ENCODE data around the gene LARGE1.

LARGE1 gene

DNA sequence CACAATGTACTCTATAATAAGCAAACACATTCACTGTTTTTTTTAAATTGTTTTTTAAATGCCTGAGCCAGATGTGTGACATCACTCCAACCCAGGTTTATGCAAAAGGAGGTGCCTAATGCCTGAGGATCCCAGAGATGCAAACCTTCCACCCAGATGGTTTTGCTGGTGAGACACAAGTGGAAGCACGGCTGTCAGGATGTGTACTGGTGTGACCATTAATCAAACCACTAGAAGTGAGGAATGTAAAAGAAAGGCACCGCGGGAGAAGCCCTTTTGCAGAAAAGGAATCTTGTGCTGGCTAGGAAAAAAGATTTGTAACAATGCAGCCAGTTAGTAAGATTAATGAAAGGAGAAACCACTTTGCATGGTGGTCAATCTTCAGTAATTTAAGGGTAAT lies 407.4 kb downstream of the LARGE1 start:
- DNase-seq: no peak
- in situ Hi-C loops (cut with HindIII; ENCODE audit: low pct_ligation_motif_present, low pct_unique_long_range_greater_than_20kb, low sequenced_read_pairs): no loop called here

GRCh38 chr22:33510429-33510904 lies 409.8 kb downstream of the LARGE1 start:
- in situ Hi-C loops (cut with HindIII; ENCODE audit: low pct_ligation_motif_present, low pct_unique_long_range_greater_than_20kb, low sequenced_read_pairs): no loop called here

DNA sequence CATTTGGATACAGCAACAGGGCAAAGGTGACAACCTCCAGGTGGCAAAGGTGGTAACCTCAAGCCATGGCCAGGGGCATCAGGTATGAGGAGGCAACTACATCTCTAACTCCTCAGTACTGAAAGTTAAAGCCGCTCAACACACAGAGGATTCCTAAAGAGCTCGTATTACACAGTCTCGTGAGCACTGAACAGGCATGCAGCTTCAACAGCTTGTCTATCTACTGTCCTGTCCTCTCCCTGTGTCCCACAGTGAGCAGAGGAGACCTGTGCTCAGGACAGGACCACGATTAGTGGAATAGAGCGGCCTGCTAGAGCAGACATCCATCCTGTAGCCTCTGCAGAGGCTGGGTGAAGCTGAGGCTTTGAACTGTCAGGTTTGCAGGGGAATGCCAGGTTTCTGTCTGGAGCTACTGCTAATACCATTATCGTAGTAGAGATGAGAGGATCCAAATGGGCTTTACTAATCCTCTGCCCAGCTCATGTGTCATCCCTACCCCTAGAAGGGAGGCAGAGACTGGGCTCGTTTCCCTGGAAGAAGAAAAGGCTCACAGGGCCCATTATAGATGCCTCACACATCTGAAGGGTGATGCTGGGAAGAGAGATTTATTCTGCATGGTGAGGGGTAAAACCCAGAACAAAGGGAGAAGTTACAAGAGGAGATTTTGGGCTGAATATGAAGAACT lies 415.2 kb downstream of the LARGE1 start:
- in situ Hi-C loops (cut with HindIII; ENCODE audit: low pct_ligation_motif_present, low pct_unique_long_range_greater_than_20kb, low sequenced_read_pairs): no loop called here
- DNase-seq: no peak

More at GRCh38 chr22:33510429-33510904, 409.8 kb downstream of the LARGE1 start:
- no peak for DNase-seq

DNA sequence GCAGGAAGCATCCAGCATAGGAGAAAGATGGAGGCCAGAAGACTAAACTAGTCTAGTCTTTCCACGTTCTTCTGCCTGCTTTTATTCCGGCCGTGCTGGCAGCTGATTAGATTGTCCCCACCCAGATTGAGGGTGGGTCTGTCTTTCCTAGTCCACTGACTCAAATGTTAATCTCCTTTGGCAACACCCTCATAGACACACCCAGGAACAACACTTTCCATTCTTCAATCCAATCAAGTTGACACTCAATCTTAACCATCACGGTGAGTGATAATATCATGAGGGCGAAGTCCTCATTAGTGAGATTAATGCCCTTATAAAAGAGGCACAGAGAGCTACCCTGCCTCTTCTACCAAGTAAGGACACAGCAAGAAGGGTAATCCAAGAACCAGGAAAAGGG lies 424.2 kb downstream of the LARGE1 start:
- DNase-seq: no peak
- in situ Hi-C loops (cut with HindIII; ENCODE audit: low pct_ligation_motif_present, low pct_unique_long_range_greater_than_20kb, low sequenced_read_pairs): no loop called here

DNA sequence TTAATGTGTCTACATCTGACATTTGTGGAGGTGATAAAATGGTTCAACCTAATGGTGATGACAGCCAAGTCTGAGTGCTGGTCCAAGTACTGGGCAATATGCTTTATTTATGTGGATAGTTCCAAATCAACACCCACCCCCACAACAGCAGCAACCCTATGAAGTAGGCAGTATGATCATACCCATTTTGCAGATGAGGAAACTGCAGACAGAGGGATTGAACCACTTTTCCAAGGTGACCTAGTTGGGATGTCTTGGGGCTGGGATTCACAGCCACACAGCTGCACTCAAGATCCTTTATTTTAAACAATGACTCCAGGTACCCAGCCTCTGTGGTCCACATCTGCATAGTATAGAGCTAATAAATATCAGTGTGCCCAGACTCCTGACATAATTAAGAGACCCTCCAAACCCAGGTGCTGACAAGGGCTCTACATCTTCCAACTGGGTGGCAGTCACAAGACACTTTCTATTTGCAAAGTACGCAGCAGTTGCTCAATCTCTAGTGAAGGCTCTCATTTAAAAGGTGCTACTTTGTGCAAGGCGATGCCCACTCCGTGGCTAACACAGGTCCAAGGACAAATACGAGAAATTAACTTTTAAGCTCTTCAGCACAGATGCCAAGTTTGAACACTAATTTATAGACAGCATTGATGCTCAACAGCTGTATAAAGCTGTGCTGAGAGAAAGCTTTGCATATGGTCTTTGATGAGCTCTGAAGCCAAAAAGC lies 426.6 kb downstream of the LARGE1 start:
- DNase-seq: no peak
- in situ Hi-C loops (cut with HindIII; ENCODE audit: low pct_ligation_motif_present, low pct_unique_long_range_greater_than_20kb, low sequenced_read_pairs): no loop called here

DNA sequence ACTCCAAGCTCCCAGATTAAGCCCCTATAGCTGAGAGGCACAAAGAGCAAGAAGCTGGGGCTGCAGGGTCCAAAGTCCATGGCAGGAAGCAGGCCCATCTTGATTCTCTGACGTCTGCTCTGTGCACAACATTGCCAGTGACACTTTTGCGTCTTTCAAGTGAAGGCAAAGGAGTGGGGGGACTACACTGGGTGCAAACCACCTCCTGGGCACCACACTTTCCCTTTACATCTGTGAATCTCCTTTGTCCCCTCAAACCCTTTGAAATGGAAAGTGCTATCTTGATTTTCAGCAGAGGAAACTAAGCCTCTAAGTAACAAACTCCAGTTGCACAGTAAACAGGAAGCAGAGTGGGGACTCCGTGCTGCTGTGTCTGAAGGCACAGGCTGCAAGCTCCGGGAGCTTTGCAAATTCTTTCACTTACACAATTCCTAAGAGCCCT lies 428.0 kb downstream of the LARGE1 start:
- DNase-seq: no peak
- in situ Hi-C loops (cut with HindIII; ENCODE audit: low pct_ligation_motif_present, low pct_unique_long_range_greater_than_20kb, low sequenced_read_pairs): no loop called here

- in situ Hi-C loops (cut with HindIII; ENCODE audit: low pct_ligation_motif_present, low pct_unique_long_range_greater_than_20kb, low sequenced_read_pairs): no loop called here
- no peak for DNase-seq
Measured at GRCh38 chr22:33487041-33487716, 433.1 kb downstream of the LARGE1 start.

GRCh38 chr22:33481550-33481949 lies 438.7 kb downstream of the LARGE1 start:
- no peak for DNase-seq
- in situ Hi-C loops (cut with HindIII; ENCODE audit: low pct_ligation_motif_present, low pct_unique_long_range_greater_than_20kb, low sequenced_read_pairs): no loop called here

DNA sequence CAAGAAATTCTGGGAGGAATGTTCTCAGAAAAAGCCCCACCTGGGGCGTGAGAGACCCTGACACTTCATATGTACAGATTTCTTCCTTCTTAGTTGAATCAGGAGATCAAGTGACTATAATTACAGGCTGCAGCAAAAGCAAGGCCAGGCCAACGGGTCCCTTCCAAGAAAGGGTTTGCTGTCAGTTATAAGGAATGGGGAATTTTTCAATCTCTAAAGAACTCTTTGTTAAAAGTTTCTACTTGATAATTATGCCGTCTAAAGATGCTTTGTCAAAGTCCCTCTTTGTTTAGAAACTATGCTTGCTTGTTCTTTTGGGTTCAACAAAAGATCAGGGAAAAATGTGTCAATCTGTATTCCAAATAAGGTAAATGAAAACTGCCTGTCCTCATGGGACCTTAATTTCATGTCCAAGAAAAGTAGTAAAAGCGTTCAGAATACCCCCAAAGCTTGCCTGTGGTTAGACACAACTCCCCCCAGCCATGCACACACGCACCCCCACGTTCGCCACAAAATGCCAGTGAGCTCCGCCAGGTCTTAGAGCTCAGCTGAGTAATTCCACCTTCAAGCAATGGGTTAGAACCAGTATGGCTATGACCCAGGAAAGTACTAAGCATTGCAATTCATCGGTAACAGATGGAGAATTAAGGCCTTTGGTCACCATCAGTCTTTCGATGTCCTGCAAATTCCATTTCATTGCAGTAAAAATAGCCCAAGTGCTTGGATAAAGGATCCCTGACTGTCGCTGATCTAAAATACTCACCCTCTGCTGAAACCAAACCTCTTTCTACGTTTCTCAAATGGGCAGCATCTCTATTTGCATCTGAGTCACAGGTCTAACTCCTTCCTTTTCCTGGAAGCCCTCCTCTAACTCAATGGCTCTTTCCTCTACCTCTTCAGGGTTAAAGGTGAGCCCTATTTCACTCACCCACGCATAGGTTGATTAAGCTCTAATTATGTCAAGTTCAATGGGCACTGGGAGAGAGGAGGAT lies 442.9 kb downstream of the LARGE1 start:
- in situ Hi-C loops (cut with HindIII; ENCODE audit: low pct_ligation_motif_present, low pct_unique_long_range_greater_than_20kb, low sequenced_read_pairs): no loop called here
- no peak for DNase-seq

DNA sequence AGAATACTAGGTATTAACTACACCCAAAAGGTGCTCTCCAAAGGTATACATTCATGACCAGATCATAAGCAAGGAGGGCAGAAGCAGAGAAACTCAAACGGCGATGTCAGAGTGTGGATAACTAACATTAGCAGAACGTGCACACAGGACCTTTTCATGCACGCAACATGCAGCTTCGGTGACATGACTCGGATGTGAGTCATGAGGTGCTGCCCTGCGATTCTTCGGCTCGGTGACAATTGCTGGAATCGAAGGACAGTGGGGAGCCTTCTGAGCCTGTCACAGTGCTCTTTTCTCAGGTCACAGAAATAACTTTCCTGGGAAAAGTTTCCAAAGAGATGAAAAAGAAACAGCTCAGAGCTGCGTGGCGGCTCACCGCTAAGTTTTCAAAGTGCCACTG lies 443.6 kb downstream of the LARGE1 start:
- in situ Hi-C loops (cut with HindIII; ENCODE audit: low pct_ligation_motif_present, low pct_unique_long_range_greater_than_20kb, low sequenced_read_pairs): no loop called here
- peak; percentile 14 for DNase-seq

DNA sequence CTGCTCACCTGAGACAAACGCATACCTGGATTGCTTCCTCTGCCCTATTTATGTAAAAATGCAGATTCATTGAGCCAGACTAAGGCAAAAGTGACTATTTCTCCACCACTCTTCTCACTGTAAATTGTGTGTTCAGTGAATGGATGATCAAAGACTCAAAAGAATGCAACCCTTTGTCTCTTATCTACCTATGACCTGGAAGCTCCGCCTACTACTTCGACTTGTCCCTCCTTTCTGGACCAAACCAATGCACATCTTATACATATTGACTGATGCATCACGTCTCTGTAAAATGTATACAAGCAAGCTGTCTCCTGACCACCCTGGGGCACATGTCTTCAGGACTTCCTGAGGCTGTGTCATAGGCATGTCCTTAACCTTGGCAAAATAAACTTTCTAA lies 444.1 kb downstream of the LARGE1 start:
- in situ Hi-C loops (cut with HindIII; ENCODE audit: low pct_ligation_motif_present, low pct_unique_long_range_greater_than_20kb, low sequenced_read_pairs): no loop called here
- no peak for DNase-seq

GRCh38 chr22:33474587-33474986 lies 445.7 kb downstream of the LARGE1 start:
- in situ Hi-C loops (cut with HindIII; ENCODE audit: low pct_ligation_motif_present, low pct_unique_long_range_greater_than_20kb, low sequenced_read_pairs): no loop called here

DNA sequence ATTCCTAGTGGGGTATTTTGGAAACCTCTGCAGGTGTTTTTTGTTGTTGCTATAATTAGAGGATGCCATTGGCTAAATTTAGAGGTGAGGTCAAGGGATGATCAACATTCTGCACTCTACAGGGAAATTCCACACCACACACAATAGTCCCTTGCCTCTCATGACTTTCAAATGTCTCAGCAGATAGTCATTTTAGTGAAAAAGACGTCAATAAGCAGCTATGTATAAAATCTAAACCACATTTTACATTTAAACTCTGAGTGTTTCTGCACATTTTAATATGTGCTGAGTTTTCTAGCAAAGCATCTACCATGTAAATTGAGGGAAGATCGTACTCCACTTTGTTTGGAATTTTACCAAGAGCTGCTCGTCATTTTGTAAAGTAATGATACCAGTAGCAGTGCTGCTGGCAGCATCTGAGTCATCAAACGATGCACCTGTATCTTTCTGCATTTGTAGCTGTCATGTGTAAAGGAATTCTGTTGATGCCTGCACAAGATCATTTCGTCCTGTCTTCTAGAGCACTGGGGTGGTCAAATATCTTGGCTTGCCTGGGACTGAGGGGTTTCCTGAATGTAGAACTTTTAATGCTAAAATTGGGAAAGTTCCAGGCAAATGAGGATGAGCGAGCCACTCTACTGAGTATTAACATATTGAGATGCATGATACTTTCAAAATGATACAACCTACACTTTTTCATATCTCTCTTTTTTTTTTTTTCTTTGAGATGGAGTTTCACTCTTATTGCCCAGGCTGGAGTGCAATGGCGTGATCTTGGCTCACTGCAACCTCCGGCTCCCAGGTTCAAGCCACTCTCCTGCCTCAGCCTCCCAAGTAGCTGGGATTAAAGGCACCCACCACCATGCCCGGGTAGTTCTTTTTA lies 447.6 kb downstream of the LARGE1 start:
- peak; percentile 2 for DNase-seq
- in situ Hi-C loops (cut with HindIII; ENCODE audit: low pct_ligation_motif_present, low pct_unique_long_range_greater_than_20kb, low sequenced_read_pairs): no loop called here

More at GRCh38 chr22:33474587-33474986, 445.7 kb downstream of the LARGE1 start:
- DNase-seq: no peak

DNA sequence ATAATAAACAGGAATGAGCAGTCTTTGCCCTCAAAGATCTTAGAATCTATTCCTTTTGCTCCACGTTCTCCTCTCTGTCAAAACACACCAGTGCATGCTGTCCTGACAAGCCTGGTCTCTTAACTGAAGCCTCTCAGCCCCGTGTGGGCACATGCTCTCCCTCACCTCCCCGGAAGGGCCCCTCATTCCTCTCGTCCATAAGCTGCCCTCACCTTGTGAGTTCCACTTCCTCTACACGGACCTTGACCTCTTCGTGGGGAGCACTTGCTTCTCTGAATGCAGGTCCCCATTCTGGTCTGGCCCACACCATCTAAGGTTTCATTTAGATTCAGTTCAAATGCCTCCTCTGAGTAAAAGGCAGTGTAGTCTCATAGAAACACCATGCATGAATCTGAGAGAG lies 449.8 kb downstream of the LARGE1 start:
- in situ Hi-C loops (cut with HindIII; ENCODE audit: low pct_ligation_motif_present, low pct_unique_long_range_greater_than_20kb, low sequenced_read_pairs): no loop called here

DNA sequence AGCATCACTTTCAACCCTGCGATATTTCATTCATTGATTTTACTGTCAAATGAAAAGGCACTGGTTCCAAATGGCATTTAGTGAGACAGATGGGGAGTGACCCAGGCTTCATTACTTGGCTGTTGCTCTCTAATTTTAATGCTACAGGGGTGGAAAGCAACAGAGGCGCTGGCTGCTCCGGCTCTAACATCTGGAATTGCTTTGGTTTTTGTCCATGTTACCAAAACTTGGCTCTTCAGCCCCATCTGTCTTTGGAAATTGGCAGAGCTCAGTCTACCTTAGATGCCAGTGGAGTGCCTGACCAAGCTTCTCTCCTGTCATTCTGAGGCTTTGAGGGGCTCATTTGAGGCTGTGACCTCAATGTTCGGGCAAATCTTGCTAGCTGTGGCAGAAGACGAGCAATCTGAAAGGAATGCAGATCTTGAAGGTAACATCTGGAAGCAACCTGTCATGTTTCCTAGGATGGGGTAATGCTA lies 452.6 kb downstream of the LARGE1 start:
- no peak for DNase-seq

More for the DNA sequence above, 449.8 kb downstream of the LARGE1 start:
- DNase-seq: no peak

DNA sequence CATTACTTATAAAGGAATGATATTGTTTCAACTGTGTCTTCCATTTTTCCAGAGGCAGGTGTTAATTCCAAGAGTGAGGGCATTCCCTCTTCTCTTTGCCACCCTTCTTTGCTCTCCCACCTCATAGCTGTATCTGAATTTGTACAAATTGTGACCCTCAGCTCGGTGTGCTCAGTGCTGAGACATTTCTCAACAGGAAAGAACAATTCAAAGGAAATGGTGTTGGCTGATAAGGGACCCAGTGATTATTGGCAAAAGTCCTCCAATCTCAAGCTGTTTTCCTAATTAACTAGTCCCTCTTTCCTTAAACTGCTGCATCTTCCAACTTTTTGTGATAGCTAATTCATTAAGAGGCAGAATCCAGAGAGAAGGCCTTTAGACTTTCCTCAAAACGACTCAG lies 453.2 kb downstream of the LARGE1 start:
- in situ Hi-C loops (cut with HindIII; ENCODE audit: low pct_ligation_motif_present, low pct_unique_long_range_greater_than_20kb, low sequenced_read_pairs): no loop called here
- DNase-seq: no peak

More for the DNA sequence above, 452.6 kb downstream of the LARGE1 start:
- in situ Hi-C loops (cut with HindIII; ENCODE audit: low pct_ligation_motif_present, low pct_unique_long_range_greater_than_20kb, low sequenced_read_pairs): no loop called here

DNA sequence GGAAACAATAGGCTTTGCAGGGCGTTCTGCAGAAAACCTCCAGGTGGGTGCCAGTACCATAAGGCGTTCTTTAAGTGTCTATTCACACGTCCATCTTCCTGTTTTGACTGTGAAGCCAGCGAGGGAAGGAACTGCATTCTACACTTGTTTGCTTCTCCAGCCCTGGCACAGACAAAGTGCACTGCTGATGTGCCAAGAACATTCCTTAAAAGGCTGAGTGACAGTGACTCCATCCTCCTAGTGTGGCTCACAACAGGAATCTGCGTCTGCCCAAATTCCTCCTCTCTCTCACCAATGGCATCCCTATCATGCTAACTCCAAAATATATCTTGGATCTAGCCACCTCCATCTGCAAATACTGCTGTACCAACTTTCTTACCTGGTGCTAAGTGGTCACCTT lies 454.7 kb downstream of the LARGE1 start:
- in situ Hi-C loops (cut with HindIII; ENCODE audit: low pct_ligation_motif_present, low pct_unique_long_range_greater_than_20kb, low sequenced_read_pairs): no loop called here

More for the DNA sequence above, 454.7 kb downstream of the LARGE1 start:
- DNase-seq: no peak
